Thyroid gland (tissue), 4 donors: ENCODE data around the gene GNB5.

Source experiments
- CTCF ChIP-seq, 6 experiments: fragments of 200-600 bp in 3 of 6; fragments of 450-650 bp in 3 of 6; sonication (generic) in 3 of 6; IDR thresholded peaks; one replicate each; pipeline ENCODE4 v1.5.1; 2016 to 2019; ENCODE audit warnings: antibody characterized with exemption in 6 of 6, mild to moderate bottlenecking in 2 of 6, inconsistent platforms in 1 of 6, moderate library complexity in 1 of 6
- POLR2A ChIP-seq, 2 donors: fragments of 450-650 bp; IDR thresholded peaks; one replicate each; pipeline ENCODE4 v1.6.1; 2017; ENCODE audit warnings: antibody characterized with exemption in 2 of 2, mild to moderate bottlenecking in 2 of 2, moderate library complexity in 1 of 2

GRCh38 chr15:52144656-52145178, 46.5 kb downstream of the GNB5 start:
- TF ChIP-seq CTCF (IDR thresholded peaks at IDR 0.05) (no peak), POLR2A (IDR thresholded peaks at IDR 0.05) (no peak)
